BJ (cell line): ENCODE data around the gene PRDM11. TPM values are rescaled to one million over a fixed set of nuclear protein-coding genes. Genes with fewer than 3 reads are reported as not detected.

Experiments
- CTCF ChIA-PET: fragments of 350-600 bp; formaldehyde crosslinking; extraction: SDS; loops from one replicate; lab custom pipeline; 2021; ENCODE audit warnings: antibody characterized with exemption, inconsistent platforms; lab: Yijun Ruan, JAX
- POLR2A ChIA-PET: fragments of 300-600 bp; sonication (Branson Sonifier 250); formaldehyde crosslinking; extraction: SDS; loops from one replicate; lab custom pipeline; 2021; ENCODE audit warnings: antibody characterized with exemption; lab: Charles Lee
- DNase-seq: peaks from one replicate; pipeline ENCODE4 v3.0.0-alpha.2; 2011; ENCODE audit warnings: low read depth
- H3K27me3 ChIP-seq: 2 replicates; pipeline ENCODE4 v1.6.0; 2011; ENCODE audit warnings: low read length; ENCODE audit not compliant: control insufficient read depth, insufficient read depth
- H3K36me3 ChIP-seq: 2 replicates; pipeline ENCODE4 v1.5.1; 2011; ENCODE audit warnings: low read length; ENCODE audit not compliant: control insufficient read depth, insufficient read depth
- H3K4me3 ChIP-seq: 2 replicates; pipeline ENCODE4 v1.5.1; 2011; ENCODE audit warnings: low read depth, mild to moderate bottlenecking, control low read depth, low read length
- CTCF ChIP-seq: IDR thresholded peaks from 2 replicates; pipeline ENCODE4 v1.5.1; 2011; ENCODE audit warnings: low read depth, mild to moderate bottlenecking, control low read depth, inconsistent platforms, low read length, moderate library complexity; ENCODE audit not compliant: insufficient read depth
- polyA plus RNA-seq: library from polyadenylated mRNA; depleted of rRNA; stranded (reverse); fragments of >200 nt; gene quantifications from 2 replicates; pipeline ENCODE4 v1.2.3, GENCODE V29; 2011

Gene PRDM11
- polyA plus RNA-seq, 1 experiment = 5.8 TPM

GRCh38 chr11:45216901-45217300 lies 70.5 kb downstream of the PRDM11 start:
- TF ChIP-seq CTCF = no peak
- H3K4me3 ChIP-seq = no peak overlapping the region
- POLR2A ChIA-PET = no interaction called here
- CTCF ChIA-PET = no interaction called here
- no peaks in the 10 kb centered on the region for H3K27me3 ChIP-seq
- DNase-seq = no peak
- H3K36me3 ChIP-seq = no peaks in the 10 kb centered on the region; the same call in 1 of the 2 replicates

- POLR2A ChIA-PET = no interaction called here
- Histone ChIP-seq H3K36me3 (no peaks in the 10 kb centered on the region; the same call in 1 of the 2 replicates), H3K27me3 (no peaks in the 10 kb centered on the region), H3K4me3 (no peak overlapping the region)
- no peak for TF ChIP-seq CTCF
- no peak for DNase-seq
- CTCF ChIA-PET = interaction anchor here (1.0 to 1.5 kb wide), 2 partner anchors 35 to 107 kb away, joined by 4 read pairs; no protein-coding TSS in a partner anchor
These were observed 71.6 kb downstream of the PRDM11 start for GRCh38 chr11:45217991-45218390.

- no peaks in the 10 kb centered on the region for H3K36me3 ChIP-seq
- H3K27me3 ChIP-seq = no peaks in the 10 kb centered on the region
- ChIA-PET CTCF (interaction anchor here (1.0 to 1.5 kb wide), 2 partner anchors 36 to 108 kb away, joined by 4 read pairs; no protein-coding TSS in a partner anchor), POLR2A (no interaction called here)
- no peak for TF ChIP-seq CTCF
- no peak overlapping the region for H3K4me3 ChIP-seq
- DNase-seq = no peak
These were observed 72.3 kb downstream of the PRDM11 start for GRCh38 chr11:45218705-45219104.

GRCh38 chr11:45219411-45219810 lies 73.0 kb downstream of the PRDM11 start:
- Histone ChIP-seq H3K27me3 (no peaks in the 10 kb centered on the region), H3K36me3 (no peaks in the 10 kb centered on the region), H3K4me3 (no peak overlapping the region)
- no peak for TF ChIP-seq CTCF
- CTCF ChIA-PET = interaction anchor here (0.8 to 1.5 kb wide), 2 partner anchors 14 to 37 kb away, joined by 3 to 4 read pairs; no protein-coding TSS in a partner anchor
- DNase-seq = no peak
- POLR2A ChIA-PET = no interaction called here

- POLR2A ChIA-PET = no interaction called here
- CTCF ChIA-PET = interaction anchor here (0.8 to 1.9 kb wide), 4 partner anchors 10 to 121 kb away, joined by 3 to 9 read pairs (median 4); no protein-coding TSS in a partner anchor
- Histone ChIP-seq H3K36me3 (no peaks in the 10 kb centered on the region), H3K4me3 (no peak overlapping the region), H3K27me3 (no peaks in the 10 kb centered on the region)
- DNase-seq = no peak
- TF ChIP-seq CTCF = no peak
These were observed 77.1 kb downstream of the PRDM11 start for GRCh38 chr11:45223496-45223895.
